IPS DF 4.7 (cell line): ENCODE data around the gene SLAMF8.

Experiments
- DNase-seq: peaks from one replicate; pipeline ENCODE4 v3.0.0-alpha.2; 2013; ENCODE audit warnings: low spot score; ENCODE audit errors: extremely low read depth

The SLAMF8 gene

DNA sequence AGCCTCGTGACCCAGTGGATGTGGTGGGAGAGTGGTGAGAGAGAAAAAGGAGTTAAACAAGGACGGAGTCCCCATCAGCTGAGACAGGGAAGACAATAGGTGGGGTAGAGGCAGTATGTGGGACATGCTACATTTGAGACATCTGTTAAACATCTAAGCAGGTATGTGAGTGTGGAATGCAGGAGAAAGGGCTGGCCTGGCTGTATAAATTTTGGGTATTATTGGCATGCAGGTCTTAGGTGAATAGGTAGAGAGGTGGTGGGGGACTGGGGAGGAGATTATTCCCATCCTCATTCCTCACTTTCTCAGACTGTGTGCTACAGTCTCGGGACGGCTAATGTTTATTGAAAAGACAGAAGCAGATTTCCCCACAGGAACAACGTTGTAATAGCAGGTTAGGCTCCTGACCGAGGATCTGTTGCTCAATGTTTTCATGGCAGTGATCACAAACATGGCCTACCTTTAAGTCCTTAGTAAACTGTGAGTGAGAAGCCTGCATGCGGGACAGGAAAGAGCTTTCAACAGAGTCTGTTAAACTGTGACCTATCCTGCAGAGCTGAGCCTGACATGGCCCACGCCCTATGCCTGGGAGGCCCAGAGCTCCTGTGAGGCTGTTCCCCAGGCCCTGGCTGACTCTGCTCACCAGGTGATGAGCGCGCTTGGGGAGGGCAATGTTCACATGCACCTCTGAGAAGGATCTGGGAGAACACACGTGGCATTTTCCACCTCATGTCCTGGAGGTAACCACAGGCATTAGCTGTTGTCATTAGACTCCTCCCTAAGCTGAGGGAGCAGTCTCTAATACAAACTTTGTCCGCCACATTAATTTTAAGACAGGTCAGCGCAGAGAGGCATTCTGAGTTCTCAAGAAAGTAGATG, 19.3 kb downstream of the SLAMF8 start:
- no peak for DNase-seq

DNA sequence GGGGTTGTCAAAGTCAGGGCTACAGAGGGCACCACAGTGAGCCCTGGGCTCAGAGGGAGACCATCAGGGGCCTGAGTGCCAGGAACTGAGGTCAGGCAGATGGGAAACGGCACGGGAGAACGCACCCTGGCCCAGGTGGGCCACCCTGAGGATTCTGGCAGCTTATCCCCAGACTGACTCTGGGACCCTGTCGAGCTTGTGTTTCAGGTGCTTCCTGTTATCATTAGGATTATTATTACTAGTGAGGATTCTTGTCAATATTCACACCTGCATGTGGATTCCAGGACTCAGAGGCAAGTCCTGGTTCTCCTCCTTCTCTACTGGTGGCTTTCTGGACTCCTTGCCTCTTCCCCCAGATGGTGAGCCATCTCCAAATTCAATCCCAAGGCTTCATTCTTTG, 20.6 kb downstream of the SLAMF8 start:
- no peak for DNase-seq

DNA sequence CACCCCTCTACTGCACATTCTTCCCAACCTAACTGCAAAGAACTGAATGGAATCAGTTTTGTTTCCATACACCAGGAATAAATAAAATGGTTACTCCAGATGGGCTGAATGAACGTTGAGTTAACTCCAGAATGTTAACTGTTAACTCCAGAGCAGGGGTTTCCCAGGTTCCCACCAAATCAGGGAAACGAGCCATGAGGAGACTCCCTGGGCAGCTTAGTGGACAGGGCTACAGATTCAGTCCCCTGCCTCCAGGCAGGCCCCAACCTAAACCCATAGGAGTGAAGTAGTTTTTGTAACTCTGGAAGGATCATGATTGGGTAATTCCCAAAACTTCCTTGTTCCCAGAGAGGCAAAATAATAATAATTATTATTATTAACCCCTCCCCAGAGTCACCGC, 21.7 kb downstream of the SLAMF8 start:
- DNase-seq, result no peak

DNA sequence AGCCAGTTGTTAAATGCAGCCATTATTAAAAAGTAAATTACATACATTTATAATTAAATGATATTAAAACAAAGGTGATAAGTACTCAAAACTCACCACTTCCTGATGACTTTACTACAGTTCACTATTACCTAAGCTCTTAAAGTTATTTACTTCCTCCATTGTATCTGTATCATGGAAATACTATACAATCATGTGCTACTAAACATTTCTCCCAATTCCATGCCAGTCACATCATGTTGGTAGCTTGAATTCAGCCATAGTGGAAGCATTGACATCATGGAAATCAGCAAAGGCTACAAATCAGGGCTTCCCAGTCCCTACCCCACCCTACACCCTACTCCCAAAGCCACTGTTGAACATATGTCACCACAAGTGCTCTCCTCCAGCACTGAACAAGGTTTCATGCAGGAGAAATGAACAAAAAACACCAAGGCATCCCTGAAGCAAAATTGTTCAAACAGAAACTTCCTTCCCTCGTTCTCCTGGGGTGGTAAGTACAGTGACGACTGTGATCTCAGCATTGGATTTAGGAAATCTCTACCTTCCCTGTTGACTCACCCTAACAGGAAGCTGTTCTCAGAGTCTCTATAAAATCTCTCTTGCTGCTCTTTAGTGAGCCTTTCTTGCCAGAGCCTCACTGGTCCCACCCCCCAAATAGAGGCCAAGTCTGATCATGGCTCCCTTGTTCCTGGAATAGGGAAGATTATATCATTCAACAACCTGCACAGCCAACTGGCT, 23.1 kb downstream of the SLAMF8 start:
- no peak for DNase-seq

DNA sequence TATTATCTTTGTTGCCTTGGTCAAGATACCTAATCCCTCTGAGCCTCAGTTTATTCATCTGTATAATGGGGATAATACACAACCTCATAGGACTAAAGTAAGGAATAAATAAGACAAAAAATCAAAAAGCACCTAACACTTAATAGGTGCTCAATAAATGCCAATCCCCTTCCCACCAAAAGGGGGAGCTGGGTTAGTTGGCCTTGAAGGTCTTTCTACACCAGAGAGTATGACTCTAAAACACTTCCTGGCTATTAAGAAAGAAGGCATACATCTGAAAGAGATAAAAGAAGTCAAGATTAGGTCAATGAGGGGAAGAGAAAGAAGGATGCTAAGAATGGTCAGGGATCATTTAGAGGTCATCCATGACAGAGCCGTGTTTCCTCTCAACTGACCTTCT, 24.7 kb downstream of the SLAMF8 start:
- no peak for DNase-seq

DNA sequence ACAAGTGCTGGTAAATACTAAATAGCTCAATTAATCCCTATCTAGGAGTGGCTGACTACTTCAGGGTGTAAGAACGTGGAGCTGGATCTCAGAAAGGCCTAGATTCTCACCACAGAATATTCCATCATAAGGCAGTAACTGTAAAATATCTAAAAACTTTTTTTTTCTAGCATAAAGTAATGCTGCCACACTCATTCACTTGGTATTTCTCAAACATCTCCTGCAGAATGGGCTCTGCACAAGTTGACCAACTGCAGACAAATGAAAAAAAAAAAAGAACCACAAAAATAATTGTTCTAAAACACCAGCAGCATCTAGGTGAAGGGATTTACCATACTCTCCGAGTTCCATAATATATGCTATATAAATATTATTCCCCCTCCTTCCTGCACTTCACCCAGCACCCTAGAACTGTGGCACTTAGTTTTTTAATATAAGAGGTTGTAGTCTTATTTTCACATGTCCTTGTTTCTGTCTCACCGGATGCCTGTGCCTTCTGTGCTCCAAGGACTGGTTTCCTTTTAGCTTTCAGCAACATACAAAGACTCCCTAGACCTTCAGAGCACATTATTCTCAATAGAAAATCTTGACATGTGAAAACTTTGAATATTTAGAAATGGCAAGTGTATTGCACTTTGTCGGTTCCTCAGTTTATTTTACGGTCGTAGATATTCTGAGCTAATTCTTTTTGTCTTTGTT, 26.9 kb downstream of the SLAMF8 start:
- no peak for DNase-seq

DNA sequence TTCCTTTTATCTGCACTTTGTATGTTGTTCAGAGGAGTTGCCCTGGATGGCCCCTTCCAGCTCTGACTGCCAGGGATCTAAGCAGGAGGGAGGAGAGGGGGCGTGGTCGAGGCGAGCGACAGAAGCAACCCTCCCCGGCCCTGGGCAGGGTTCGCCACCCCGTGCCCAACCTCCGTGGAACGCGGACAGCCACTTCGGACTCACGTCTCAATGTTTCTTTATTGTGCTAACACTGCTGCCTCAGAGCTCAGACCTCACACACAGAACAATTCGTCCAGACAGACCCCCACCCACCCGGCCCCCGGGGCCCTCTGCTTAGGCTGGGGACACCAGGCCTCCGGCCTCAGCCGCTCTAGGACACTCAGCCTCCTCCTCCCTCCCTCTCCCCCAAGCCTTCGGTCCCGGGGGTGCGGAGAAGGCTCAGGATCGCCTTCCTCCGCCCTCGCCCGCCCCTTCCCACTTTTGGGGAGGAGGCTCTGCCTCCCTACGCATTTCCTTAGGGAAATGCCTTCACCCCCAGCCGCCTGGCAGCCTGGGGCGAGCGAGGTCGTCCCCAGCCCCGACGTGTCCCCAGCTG, 27.5 kb downstream of the SLAMF8 start:
- DNase-seq, result no peak

DNA sequence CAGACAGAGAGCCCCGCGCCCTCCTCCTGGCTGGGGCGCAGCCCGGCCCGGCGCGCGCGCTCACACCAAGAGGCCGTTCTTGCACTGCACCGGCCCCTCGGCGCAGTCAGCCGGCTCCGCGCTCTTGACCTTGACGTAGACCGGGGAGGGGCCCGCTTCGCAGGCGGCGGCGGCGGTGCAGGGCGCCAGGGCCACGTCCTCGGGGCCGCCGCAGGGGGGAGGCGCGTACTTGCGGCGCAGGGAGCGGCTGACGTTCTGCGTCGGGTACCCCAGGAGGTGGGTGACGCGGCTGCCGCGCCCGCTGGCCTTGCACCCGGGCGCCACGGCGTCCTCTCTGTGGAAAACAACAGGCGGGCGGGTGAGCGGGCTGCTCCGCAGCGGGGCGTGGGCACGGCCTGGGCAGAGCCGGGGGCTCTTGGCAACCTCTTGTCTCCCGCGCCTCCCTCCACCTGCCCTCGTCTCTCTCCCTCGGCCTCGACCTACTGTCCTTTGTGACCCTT, 28.1 kb downstream of the SLAMF8 start:
- no peak for DNase-seq

DNA sequence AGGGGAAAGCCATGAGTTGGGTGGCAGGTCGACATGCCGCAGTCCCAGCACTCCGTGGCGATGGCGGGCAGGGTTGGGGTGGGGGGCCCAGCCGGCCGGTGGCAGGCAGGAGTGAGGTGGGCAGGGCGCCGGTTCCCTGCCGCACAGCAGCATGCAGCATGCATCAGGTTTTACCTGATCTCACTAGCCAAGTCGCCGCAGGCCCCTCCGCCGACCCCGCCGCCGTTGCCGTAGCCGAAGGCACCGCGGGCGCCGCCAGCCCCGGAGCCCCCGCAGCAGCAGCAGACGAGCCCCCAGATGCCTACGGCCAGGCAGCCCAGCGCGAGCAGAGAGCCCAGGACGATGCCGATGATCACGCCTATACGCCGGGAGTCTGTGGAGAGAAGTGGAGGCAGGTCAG, 29.0 kb downstream of the SLAMF8 start:
- no peak for DNase-seq

DNA sequence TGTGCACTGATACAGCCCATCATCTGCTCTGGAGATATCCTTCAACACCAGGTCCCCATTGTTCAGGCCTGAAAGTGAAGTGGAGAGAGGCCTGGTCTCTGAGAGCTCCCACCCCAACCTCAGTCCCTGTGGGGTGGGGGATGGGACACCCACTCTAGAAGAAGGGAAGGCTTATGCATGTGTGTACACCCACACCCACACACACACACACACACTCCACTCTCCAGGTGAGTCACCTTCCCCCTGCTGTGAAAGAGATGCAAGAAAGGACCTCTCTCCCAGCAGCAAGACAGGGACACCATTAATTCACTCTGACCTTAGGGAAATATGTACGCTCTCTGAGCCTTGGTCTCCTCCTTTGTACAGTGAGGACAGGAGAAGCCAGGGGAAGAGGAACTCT, 29.9 kb downstream of the SLAMF8 start:
- DNase-seq, result no peak

DNA sequence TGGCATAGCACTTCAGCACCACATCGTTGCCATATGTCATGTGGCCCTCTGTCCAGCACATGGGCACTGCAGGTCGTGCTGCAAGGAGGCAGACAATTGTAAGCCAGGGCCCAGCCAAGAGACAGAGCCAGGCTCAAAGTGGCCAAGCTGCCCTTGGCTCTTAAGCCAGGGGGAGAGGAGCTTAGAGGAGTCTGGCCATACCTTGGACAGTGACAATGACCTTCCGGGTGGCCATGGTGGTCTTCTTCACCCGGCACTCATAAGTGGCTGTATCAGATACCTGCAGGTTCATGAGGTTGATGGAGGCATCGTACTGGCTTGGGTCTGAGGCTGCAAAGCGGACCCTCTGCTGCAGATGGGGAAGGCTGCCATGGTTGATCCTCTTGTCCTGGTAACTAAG, 31.2 kb downstream of the SLAMF8 start:
- no peak for DNase-seq

DNA sequence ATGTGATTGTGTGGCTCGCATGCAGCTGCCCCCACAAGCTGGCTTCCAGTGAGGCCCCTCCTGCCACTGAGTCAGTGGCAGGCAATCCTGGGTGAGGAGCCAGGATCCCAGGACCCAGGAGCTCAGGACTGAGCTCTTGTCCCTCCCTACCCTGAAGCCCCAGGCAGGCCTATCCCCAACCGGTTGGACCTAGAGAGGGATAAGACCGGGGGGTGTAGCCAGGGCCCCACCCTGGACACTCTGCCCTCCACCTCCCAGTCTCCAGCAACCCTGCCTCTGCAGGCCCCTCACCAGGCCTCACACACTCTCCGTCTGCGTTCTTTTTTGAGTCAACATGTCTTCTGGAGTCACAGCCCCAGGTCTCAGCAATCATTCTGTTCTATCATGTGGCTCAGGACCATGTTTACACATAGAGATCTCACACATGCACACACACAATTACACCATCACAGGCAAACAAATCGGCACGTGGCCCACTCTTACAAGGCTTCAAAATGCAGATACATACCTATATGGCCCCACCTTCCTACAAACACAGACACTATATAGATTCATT, 33.2 kb downstream of the SLAMF8 start:
- no peak for DNase-seq

DNA sequence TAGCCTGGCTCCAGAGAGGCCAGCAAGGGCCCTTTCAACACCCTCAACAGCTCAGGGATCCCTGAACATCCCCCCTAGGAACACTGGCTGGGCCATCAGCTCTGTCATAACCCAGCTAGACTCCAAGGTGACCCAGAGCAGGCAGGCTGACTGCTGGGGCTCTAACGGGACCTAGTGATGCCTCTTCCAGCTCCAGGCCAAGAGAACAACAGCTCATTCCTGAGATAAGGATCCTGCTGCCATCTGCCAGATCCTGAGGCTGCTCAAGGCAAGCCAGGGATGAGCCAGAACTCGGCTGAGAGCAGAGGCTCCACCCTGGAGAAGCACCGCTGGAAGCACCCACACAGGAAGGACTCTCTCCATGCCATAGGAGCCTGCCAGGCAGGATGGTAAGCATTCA, 33.8 kb downstream of the SLAMF8 start:
- DNase-seq, result no peak

DNA sequence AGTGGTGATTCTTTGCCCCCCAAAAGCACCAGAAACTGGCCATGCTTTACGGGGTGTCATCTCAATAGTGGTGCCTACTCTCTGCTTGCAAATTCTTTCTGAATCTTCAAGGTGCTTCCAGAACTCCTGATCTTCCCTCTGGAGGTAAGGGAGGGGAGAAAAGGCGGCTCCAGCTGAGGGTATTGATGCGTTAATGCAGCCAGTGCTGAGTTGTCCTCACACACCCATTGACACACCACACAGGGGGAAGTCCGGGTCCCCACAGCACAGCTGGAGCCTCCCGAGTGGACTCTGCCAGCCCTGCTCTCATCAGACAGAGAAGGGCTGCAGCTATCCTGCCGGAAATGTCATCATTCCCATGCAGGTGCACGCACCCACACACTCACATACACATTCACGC, 34.5 kb downstream of the SLAMF8 start:
- no peak for DNase-seq

DNA sequence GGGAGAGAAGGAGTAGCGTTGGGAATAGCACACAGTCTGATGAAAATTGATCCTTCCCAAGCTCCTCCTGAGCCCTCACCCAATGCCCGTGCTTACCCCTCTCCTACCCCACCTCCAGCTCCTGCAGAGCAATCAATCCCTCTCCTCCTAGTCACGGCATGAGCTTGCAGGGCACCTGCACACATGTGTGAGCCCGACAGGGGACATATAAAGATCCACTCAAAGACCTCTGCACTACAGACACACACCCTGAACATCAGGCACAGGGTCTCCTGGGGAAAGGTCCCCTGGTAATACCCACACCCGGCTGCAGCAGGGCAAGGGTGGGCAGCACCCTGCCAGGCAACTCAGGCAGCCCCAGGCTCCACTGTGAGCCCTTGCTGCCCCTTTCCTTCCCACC, 35.4 kb downstream of the SLAMF8 start:
- no peak for DNase-seq

DNA sequence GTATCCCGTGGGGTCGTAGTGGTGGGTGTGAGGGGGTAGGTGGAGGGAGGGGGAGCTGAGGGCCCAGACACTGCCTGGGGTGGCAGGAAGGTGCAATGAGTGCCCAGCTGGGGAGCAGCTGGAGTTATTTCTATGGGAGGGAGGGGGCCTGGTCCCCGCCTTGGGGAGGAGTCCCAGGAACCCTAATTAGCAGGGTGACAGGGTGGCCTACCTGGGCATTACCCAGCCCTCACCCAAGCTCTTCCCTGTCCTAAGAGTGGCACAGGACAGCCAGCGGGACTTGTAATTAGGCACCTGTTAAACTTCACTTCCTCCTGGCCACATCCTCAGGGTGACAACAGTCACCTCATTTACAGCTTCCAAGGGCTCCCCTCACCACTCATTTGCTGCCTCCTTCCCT, 35.9 kb downstream of the SLAMF8 start, which contains the start of gene VSIG8:
TSS of gene VSIG8 (minus strand) at position 101 of the 400 bp plus-strand sequence. CDS start 136 bp downstream, outside the sequence.
- no peak for DNase-seq

DNA sequence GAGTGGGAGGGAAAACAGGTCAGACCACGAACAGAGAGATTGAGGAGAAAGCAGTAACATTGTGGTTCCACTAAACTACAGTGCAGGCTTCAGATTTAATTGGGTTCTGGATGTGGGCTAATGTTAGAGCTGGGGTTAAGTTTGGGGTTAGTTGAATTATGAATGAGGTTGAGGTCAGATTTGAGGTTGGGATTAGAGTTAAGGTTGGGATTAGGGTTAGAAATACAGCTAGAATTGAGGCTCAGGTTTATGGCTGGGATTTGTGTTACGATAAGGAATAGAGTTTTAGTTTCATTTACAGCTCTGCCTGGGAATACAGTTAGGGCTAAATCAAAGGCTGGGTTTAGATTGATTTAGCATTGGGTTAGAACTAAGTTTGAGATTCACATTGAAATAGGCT, 37.6 kb downstream of the SLAMF8 start:
- no peak for DNase-seq

DNA sequence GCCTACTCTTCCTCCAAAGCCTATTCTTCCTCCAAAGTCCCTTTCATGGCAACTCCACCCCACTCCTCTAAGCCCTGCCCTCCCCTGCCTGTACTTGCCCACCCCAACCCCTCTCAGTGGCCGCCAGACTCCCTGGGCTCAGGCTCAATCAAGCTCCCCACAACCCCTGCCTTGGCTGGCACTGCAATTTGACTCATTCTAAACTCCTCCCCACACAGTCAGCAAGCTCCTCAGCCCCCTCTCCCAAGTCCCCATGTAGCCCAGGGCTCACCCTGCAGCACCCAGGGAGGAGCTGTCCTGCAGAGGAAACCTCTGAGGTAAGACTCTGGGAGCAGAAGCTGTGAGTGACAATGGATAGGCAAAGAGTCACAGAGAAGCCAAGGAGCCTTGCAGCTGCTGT, 39.4 kb downstream of the SLAMF8 start:
- no peak for DNase-seq

DNA sequence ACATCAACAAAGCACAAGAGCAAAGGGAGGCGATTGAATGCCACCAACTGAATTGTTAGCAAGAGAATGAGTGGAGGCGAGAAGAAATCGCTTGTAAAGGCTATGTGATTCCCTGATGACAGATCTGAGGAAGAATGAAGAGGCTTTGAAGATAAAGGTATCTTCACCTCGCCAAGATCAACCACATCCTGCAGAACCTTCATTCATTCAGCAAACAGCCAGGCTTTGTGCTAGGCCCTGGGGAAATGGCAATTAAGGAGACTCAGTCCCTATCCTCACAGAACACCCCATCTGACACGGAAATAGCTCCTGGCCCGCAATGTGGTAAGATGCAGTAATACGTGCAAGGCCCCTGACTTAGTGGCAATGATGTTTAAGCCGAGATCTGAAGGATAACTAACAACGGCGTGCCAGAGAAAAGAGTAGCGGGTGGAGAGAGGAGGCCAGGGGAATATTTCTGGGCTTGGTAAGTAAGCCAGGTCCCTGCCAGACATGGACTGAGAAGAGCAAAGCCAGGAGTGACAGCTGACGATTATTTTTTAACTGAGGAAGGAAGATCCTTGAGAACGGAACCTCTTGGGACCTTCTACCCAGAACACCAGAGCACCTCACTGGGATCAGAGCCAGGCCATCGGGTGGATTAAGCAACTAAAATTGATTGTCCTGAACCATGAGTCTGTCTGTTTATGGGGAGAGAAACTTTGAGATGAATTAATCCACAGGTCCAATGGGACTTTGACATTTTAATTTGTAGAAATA, 40.4 kb downstream of the SLAMF8 start:
- no peak for DNase-seq

DNA sequence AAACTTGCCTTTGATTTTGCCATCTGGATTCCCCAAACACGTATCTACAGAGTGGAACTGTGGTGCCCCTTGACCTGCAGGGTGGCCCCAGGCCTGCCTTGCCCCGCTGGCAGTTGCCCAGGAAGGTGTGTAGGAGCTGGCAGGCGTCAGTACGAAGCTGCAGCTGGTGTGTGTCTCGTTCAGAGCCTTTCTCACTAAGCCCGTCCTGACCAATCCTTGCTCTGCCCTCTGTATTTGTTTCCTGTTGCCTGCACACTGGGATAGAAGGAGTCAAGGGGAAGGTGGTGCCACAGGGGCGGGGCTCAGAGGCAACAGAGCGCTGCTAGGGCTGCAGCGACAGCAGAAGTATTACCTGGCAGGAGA, 41.0 kb downstream of the SLAMF8 start:
- DNase-seq, result no peak

DNA sequence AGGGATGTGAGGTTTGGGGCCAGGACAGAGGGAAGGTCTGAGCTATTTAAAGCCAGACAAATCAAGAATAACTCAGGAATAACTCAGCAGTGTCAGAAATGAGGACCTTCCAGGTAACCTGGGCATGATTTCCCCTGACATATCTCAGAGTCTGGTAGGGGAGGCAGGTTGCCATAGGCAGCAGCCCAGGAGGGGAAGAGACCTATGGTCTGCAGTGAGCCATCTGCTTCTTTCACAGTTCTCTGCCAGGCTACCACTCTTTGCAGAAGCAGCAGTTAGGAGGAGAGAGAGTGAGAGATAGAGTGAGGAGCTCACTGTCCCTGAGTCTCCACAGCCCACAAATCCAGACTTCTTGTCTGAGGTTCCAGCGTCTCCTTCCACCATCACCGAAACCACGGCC, 42.1 kb downstream of the SLAMF8 start:
- no peak for DNase-seq
